Esophagus squamous epithelium (tissue), 4 donors: ENCODE data around the gene AXL.

Experiments used
- POLR2A ChIP-seq, 4 donors: fragments of 450-650 bp; IDR thresholded peaks; one replicate each; pipeline ENCODE4 v1.6.1; 2017; ENCODE audit warnings: antibody characterized with exemption in 4 of 4, mild to moderate bottlenecking in 4 of 4, moderate library complexity in 3 of 4
- TF ChIP-seq, protein P1 (sequence below), 6 experiments: fragments of 450-650 bp in 4 of 6; fragments of 200-600 bp in 2 of 6; sonication (generic) in 2 of 6; IDR thresholded peaks; one replicate each; pipeline ENCODE4 v1.5.1; 2016 to 2019; ENCODE audit warnings: antibody characterized with exemption in 6 of 6, mild to moderate bottlenecking in 4 of 6, moderate library complexity in 4 of 6

DNA sequence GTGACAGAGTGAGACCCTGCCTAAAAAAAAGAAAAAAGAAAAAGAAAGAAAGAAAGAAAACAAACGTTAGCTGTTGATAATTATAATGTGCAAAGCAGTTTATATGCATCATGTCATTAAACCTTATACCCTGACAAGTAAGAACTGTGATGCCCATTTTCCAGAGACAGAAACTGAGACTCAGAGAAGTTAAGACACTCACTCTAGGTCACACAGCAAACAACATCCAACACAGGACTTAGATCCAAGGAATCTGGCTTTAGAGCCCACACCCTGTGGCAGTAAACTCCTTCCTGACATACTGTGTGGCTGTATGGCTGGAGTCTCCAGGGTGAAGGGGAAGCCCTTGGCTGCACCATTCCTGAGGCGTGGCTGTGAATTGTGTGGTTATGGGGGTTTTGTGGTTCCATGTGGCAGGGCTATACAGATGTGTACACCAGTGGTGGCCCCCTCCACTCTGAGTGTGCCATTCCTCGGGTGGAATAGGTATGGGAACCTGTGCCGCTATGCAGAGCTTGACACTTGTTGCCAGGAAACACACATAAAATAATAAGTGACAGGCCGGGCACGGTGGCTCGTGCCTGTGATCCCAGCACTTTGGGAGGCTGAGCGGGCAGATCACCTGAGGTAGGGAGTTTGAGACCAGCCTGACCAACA, 15.6 kb downstream of the AXL start:
- TF ChIP-seq, protein P1, sequence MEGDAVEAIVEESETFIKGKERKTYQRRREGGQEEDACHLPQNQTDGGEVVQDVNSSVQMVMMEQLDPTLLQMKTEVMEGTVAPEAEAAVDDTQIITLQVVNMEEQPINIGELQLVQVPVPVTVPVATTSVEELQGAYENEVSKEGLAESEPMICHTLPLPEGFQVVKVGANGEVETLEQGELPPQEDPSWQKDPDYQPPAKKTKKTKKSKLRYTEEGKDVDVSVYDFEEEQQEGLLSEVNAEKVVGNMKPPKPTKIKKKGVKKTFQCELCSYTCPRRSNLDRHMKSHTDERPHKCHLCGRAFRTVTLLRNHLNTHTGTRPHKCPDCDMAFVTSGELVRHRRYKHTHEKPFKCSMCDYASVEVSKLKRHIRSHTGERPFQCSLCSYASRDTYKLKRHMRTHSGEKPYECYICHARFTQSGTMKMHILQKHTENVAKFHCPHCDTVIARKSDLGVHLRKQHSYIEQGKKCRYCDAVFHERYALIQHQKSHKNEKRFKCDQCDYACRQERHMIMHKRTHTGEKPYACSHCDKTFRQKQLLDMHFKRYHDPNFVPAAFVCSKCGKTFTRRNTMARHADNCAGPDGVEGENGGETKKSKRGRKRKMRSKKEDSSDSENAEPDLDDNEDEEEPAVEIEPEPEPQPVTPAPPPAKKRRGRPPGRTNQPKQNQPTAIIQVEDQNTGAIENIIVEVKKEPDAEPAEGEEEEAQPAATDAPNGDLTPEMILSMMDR (IDR thresholded peaks at IDR 0.05) = no peak
- TF ChIP-seq POLR2A (IDR thresholded peaks at IDR 0.05) = no peak
